ENCODE results near the gene PPP6R1. TPM values are rescaled to one million over a fixed set of nuclear protein-coding genes. Genes with fewer than 3 reads are reported as not detected.

Gene PPP6R1, protein sequence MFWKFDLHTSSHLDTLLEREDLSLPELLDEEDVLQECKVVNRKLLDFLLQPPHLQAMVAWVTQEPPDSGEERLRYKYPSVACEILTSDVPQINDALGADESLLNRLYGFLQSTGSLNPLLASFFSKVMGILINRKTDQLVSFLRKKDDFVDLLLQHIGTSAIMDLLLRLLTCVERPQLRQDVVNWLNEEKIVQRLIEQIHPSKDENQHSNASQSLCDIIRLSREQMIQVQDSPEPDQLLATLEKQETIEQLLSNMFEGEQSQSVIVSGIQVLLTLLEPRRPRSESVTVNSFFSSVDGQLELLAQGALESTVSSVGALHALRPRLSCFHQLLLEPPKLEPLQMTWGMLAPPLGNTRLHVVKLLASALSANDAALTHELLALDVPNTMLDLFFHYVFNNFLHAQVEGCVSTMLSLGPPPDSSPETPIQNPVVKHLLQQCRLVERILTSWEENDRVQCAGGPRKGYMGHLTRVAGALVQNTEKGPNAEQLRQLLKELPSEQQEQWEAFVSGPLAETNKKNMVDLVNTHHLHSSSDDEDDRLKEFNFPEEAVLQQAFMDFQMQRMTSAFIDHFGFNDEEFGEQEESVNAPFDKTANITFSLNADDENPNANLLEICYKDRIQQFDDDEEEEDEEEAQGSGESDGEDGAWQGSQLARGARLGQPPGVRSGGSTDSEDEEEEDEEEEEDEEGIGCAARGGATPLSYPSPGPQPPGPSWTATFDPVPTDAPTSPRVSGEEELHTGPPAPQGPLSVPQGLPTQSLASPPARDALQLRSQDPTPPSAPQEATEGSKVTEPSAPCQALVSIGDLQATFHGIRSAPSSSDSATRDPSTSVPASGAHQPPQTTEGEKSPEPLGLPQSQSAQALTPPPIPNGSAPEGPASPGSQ
- total RNA-seq = 44.2 and 52.3 TPM in 2 replicates

DNA sequence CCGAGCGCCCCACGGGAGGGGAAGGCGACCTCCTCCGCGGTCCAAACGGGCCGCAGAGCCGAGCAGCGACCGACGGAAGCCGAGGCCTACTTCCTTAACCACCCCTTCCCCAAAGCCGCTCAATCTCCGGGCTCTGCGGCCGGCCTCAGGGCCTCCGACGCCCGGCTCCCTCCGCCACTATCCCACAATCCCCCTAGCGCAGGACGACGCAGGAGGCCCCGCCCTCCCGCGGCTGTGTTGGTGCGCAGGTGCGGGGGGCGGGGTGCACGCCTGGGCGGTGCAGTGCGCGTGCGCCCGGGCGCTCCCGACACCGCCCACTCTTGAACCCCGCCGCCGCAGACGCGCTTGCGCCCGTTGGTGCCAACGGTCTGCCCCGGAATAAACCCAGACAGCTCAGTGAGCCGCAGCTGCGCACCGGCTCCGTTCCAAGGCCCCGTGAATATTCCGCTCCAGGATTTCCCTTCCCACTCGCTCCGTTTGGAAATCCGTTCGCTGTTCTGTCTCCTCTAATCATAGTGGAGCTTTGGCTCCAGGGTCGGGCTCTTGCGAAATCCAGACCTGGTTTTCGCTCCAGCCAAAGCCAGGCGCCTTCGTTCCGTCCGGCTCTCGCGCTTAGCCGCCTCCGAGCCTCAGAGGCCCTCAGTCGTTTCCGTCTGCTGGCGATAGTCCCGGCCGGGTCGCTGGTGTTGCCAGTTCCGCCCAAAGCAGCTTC lies at the start of gene PPP6R1:
TSS of gene PPP6R1 (minus strand) at position 190 of the 712 bp plus-strand sequence. CDS start 11,914 bp downstream, outside the sequence.

DNA sequence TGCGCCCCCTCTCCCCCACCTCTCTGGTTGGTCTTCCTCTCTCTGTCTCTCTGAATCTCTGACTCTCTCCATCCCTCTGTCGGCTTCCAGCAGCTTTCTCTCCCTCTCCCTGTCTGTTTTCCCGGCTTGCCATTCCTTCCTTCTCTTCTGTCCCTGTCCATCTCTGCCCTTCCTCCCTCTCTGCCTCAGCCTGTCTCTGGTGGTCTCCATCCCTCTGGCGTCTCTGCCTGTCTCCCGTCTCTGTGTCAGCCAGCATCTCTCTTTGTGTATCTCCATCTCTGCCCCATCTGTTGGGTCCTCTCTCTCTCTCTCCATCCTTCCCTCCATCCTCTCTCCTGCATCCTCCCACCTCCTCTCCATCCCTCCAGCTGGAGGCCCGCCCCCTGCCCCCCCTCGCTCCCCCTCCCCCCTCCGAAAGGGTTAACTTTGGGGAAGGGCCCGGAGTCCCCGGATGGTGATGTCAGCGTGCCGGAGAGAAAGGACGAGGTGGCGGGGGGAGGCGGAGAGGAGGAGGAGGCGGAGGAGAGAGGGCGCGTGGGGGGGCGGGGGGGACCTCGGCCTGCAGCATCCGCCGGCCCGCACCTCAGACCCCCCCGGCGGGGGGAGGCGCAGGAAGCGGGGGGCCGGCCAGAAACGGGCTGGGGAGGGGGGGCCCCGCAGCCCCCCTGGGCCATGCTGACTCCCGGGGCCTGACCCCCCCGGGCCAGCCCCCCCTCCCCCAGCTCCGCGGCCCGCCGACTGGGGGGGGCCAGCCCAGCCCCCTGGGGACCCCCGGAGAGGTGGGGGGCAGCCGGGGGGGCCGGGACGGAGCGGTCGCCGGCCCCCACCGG lies 24.9 kb upstream of the PPP6R1 start, which contains the start of gene BRSK1:
TSS of gene BRSK1 (plus strand) at position 450 of the 830 bp plus-strand sequence. CDS start 446 bp downstream, outside the sequence.

DNA sequence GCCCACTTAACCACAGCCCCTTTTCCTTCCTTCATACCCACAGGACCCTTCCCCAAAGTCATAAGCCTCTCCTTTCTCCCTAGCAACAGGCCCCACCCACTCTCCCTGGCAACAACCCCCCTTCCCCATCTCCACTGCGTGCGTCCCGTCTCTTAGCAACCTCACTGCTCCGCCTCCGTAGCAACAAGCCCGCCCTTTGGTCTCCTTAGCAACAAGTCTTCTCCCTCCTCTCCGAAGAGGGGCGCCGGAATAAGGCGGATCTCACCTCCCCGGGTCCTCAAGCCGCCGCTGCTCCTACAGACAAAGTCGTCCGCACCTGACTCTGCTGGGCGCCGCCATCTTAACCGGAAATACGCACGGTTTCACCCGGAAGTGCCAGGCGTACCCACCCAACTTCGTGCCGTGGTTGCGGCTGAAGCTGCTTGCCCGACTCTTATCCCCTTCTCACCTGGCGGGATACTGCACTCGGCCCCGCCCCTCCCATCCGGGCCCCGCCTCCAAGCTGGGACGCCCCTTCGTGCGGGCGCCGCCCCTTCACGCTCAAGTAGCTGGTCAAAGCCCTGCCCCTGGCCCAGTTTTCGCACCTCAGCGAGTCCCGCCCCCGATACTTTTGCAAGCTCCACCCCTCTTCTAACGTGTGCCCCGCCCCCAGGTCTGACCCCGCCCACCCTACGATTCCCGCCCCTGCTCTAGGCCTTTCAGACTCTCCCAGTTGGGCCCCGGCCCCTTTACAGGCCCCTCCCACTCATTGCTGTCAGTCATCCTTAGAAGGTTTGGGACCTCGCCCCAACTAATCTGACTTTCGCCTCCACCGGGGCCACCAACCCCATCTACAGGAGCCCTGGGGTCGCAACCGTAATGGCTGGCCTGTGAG lies 21.2 kb upstream of the PPP6R1 start, which contains the start of gene HSPBP1:
TSS of gene HSPBP1 (minus strand) at position 341 of the 874 bp plus-strand sequence. CDS start 502 bp downstream, outside the sequence.

DNA sequence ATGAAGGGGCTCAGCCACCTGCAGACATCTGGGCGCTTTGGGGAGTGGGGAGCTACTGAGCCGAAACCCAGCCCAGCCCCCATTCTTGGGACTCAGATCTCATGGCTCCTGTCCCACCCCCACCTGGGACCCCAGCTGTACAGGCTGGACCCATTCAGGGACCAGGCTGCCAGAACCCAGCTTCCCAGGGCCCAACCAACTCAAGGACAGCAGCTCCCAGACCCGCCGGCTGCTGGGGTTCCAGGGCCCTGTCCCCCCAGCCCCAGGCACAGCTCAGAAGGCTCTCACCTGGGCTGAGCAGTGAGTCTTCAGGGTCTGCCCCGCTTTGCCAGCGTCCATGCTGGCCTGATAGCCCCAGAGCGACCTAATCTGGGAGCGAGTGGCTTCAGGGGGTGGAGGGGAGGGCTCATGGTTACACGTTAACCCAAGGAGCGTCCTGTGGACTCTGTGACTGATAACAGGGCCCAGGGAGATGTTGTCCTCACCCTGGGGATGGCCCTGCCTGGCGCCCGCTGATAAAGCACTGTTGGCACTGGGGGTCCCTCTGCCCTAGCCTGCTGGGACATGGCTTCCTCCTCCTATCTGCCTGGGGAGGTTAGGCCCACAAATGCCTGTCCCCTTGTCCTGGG lies 30.3 kb downstream of the PPP6R1 start, which contains the start of gene TMEM86B:
TSS of gene TMEM86B (minus strand) at position 361 of the 629 bp plus-strand sequence. CDS start at position 339, 22 bp downstream.

DNA sequence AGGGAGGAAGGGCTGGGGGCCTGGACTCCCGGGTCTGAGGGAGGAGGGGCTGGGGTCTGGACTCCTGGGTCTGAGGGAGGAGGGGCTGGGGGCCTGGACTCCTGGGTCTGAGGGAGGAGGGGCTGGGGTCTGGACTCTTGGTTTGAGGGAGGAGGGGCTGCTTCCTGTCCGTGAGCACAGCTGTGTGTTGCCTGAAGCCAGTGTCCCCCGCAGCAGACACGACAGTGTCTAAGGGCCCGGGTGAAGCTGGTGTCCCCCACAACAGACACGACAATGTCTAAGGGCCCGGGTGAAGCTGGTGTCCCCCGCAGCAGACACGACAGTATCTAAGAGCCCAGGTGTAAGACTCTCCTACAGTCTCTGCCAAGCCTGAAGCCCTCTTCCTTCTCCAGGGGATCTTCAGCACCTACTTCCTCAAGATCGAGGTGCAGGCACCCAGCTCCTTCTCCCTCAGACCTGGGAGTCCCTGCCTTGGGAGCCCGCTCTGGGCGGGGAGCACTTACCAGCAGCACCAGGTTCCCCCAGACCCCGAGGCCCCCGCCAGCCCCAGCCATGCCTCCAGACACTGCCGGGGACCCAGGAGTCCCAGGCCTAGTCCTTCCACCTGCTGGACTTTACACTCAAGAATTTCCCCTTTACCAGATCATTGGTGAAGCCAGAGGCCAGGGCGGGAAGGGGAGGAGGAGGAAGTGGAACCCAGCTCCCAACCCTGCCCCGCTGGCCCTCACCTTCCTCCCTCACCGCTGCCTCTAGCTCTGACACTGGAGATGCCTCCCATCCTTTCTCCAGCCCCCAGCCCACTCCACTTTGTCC lies 49.7 kb downstream of the PPP6R1 start, which contains the start of gene PTPRH:
TSS of gene PTPRH (minus strand) at position 622 of the 813 bp plus-strand sequence. CDS start at position 554, 68 bp downstream.

Small RNA genes lying within 50 kb of the gene (small RNA-seq; reads per million reads assigned to genes)
- 0.11 reads per million for gene MIR6802
- gene MIR6803 = not detected
- not detected for gene MIR6804

Other genes starting within 250 kb of the PPP6R1 start
- not detected in 2 replicates for gene GP6, start 220.8 kb downstream of the PPP6R1 start, total RNA-seq
- 13.7 and 14.3 TPM in 2 replicates for gene RDH13, start 195.9 kb downstream of the PPP6R1 start, total RNA-seq
- 5.9 and 7.7 TPM in 2 replicates for gene EPS8L1, start 183.1 kb downstream of the PPP6R1 start, total RNA-seq
- gene PPP1R12C, start 141.4 kb downstream of the PPP6R1 start, total RNA-seq = 64.1 and 89.2 TPM in 2 replicates
- gene TNNT1, start 109.8 kb downstream of the PPP6R1 start, total RNA-seq = not detected in 2 replicates
- not detected in 2 replicates for gene TNNI3, start 101.3 kb downstream of the PPP6R1 start, total RNA-seq
- gene DNAAF3, start 92.4 kb downstream of the PPP6R1 start, total RNA-seq = 0.33 and 0.38 TPM in 2 replicates
- not detected in 2 replicates for gene SYT5, start 78.7 kb downstream of the PPP6R1 start, total RNA-seq
- gene PTPRH, start 49.5 kb downstream of the PPP6R1 start, total RNA-seq = 0.48 and 0.65 TPM in 2 replicates
- gene TMEM86B, start 30.3 kb downstream of the PPP6R1 start, total RNA-seq = 2.0 and 2.4 TPM in 2 replicates
- gene HSPBP1, start 21.1 kb upstream of the PPP6R1 start, total RNA-seq = 30.4 and 37.2 TPM in 2 replicates
- 0.29 and 1.3 TPM in 2 replicates for gene BRSK1, start 25.0 kb upstream of the PPP6R1 start, total RNA-seq
- not detected in 2 replicates for gene TMEM150B, start 66.3 kb upstream of the PPP6R1 start, total RNA-seq
- gene KMT5C, start 80.9 kb upstream of the PPP6R1 start, total RNA-seq = 5.6 and 9.8 TPM in 2 replicates
- gene COX6B2, start 95.7 kb upstream of the PPP6R1 start, total RNA-seq = not detected in 2 replicates
- gene GARIN5B, start 104.2 kb upstream of the PPP6R1 start, total RNA-seq = not detected in 2 replicates
- 0.33 TPM in 1 of 2 replicates, not detected in the other for gene IL11, start 111.4 kb upstream of the PPP6R1 start, total RNA-seq
- not detected in 2 replicates for gene TMEM190, start 117.8 kb upstream of the PPP6R1 start, total RNA-seq
- gene TMEM238, start 125.3 kb upstream of the PPP6R1 start, total RNA-seq = 0.33 TPM in 1 of 2 replicates, not detected in the other
- gene RPL28, start 126.9 kb upstream of the PPP6R1 start, total RNA-seq = 445 and 511 TPM in 2 replicates
- 106 and 121 TPM in 2 replicates for gene UBE2S, start 148.8 kb upstream of the PPP6R1 start, total RNA-seq
- gene SHISA7, start 184.3 kb upstream of the PPP6R1 start, total RNA-seq = not detected in 2 replicates
- gene ISOC2, start 202.6 kb upstream of the PPP6R1 start, total RNA-seq = 60.9 and 67.6 TPM in 2 replicates
- gene C19orf85, start 205.7 kb upstream of the PPP6R1 start, total RNA-seq = not detected in 2 replicates
- gene ZNF628, start 217.6 kb upstream of the PPP6R1 start, total RNA-seq = 2.5 and 9.8 TPM in 2 replicates
- 10.7 and 15.7 TPM in 2 replicates for gene NAT14, start 226.2 kb upstream of the PPP6R1 start, total RNA-seq
- gene SSC5D, start 229.4 kb upstream of the PPP6R1 start, total RNA-seq = 0.33 and 0.57 TPM in 2 replicates

All from vein endothelial cell (primary cell).